ENCODE measurements around the gene ITPR3. TPM values are rescaled to one million over a fixed set of nuclear protein-coding genes. Genes with fewer than 3 reads are reported as not detected.

The ITPR3 gene
- total and polyA plus RNA-seq, 2 of the 13 experiments (the other 11 are each of a cell fraction or from before 2014, with no cell fraction given) = 3.8 to 21.4 TPM

DNA sequence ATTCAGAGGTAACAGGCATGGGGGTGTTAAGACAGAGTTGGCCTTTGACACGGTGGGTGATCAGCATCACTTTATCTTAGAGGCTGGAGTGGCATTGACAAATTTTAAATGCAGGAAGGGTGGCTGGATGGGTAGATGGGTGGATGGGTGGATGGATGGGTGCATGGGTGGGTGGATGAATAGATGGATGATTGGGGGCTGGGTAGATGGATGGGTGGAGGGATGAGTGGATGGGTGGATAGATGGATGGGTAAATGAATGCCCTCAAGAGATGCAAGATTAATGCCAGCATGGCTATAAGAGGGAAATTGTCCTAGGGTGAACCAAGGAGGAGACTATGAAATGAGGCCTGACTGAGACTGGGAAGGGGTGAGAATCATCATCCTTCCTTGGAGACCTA is 18.4 kb downstream of the ITPR3 start:
- 84% methylated on average over 1 of the region's 1 CpG for WGBS (ENCODE audit: low lambda C conversion rate)
- no peak for FAIRE-seq
- CTCF ChIA-PET (ENCODE audit: low intra/inter-chr PET ratio, low total read pairs) = no interaction called here
- peaks cover 3 to 5% of the 10 kb centered on the region in 2 experiments; a peak in 1 of 5 replicates for H3K36me3 ChIP-seq (replicated peaks in 1 of 2; ENCODE audit: control insufficient read depth in 1 of 2, insufficient read depth in 2 of 2, low read length in 2 of 2)
- POLR2A ChIA-PET = no interaction called here
- BruUV-seq (replicated peaks) = no TSS peak
- H4K20me1 ChIP-seq (ENCODE audit: insufficient read depth, low read length) = peaks cover 2% of the 10 kb centered on the region; the same call in 1 of the 2 replicates
- intact Hi-C loops (cut with micrococcal nuclease; ENCODE audit: unreplicated experiment) = loop anchor here (10.0 kb wide), 1 partner anchor 65 kb away; no protein-coding TSS in a partner anchor
- H3K4me1 ChIP-seq (ENCODE audit: insufficient read depth, low read length) = peaks cover 21% of the 10 kb centered on the region
- H2AFZ ChIP-seq (ENCODE audit: low read length) = no peak overlapping the region
- no peaks in the 10 kb centered on the region for H3K79me2 ChIP-seq (ENCODE audit: insufficient read depth, low read length)
- DNase-seq (ENCODE audit: low spot score) = no peak
- H3K27ac ChIP-seq (ENCODE audit: extremely low read length, insufficient read depth, low read length) = no peak overlapping the region
- H3K27me3 ChIP-seq (ENCODE audit: control insufficient read depth in 1 of 2, insufficient read depth in 2 of 2, low read length in 2 of 2) = no peaks in the 10 kb centered on the region
- ATAC-seq = no peak
- TF ChIP-seq, protein P1, sequence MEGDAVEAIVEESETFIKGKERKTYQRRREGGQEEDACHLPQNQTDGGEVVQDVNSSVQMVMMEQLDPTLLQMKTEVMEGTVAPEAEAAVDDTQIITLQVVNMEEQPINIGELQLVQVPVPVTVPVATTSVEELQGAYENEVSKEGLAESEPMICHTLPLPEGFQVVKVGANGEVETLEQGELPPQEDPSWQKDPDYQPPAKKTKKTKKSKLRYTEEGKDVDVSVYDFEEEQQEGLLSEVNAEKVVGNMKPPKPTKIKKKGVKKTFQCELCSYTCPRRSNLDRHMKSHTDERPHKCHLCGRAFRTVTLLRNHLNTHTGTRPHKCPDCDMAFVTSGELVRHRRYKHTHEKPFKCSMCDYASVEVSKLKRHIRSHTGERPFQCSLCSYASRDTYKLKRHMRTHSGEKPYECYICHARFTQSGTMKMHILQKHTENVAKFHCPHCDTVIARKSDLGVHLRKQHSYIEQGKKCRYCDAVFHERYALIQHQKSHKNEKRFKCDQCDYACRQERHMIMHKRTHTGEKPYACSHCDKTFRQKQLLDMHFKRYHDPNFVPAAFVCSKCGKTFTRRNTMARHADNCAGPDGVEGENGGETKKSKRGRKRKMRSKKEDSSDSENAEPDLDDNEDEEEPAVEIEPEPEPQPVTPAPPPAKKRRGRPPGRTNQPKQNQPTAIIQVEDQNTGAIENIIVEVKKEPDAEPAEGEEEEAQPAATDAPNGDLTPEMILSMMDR (CRISPR knock-in tag; IDR thresholded peaks at IDR 0.05) = no peak
- TF ChIP-seq ZNF207 (IDR thresholded peaks at IDR 0.05; ENCODE audit: borderline replicate concordance) (no peak), ZBTB42 (CRISPR knock-in tag; IDR thresholded peaks at IDR 0.05) (no peak)
- no peak overlapping the region for H3K4me3 ChIP-seq (replicated peaks in 1 of 3; ENCODE audit: insufficient read depth in 1 of 3, low read depth in 2 of 3, low read length in 3 of 3)
- H3K9ac ChIP-seq (ENCODE audit: insufficient read depth, low read depth, low read length) = no peak overlapping the region
- no peak overlapping the region for H3K4me2 ChIP-seq (ENCODE audit: low read depth, low read length)
- H3K9me3 ChIP-seq (ENCODE audit: low read length) = no peaks in the 10 kb centered on the region
- in situ Hi-C loops (cut with HindIII; ENCODE audit: extremely low pct_ligation_motif_present, low pct_unique_long_range_greater_than_20kb) = no loop called here

DNA sequence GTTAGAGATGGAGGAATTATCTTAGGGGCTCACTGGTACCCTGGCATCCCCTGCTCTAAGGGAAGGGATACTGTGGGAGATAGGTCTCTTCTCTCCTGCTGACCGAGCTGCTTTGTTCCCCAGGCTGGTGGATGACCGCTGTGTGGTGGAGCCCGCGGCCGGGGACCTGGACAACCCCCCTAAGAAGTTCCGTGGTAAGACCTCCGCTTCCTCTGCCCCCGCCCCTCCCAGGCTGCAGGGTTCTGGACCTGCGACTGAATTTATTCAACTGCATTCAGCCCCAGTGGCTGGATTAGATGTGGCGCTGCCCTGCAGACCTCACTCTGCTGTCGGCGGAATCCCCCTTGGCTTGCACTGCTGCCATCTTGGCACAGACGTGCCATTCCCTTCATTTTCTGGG is 19.2 kb downstream of the ITPR3 start:
- Histone ChIP-seq H3K4me2 (ENCODE audit: low read depth, low read length) (no peak overlapping the region), H3K4me3 (replicated peaks in 1 of 3; ENCODE audit: insufficient read depth in 1 of 3, low read depth in 2 of 3, low read length in 3 of 3) (no peak overlapping the region), H3K27ac (ENCODE audit: extremely low read length, insufficient read depth, low read length) (no peak overlapping the region), H3K27me3 (ENCODE audit: control insufficient read depth in 1 of 2, insufficient read depth in 2 of 2, low read length in 2 of 2) (no peaks in the 10 kb centered on the region), H3K36me3 (replicated peaks in 1 of 2; ENCODE audit: control insufficient read depth in 1 of 2, insufficient read depth in 2 of 2, low read length in 2 of 2) (peaks cover 3 to 5% of the 10 kb centered on the region in 2 experiments; a peak in 1 of 5 replicates), H2AFZ (ENCODE audit: low read length) (no peak overlapping the region), H4K20me1 (ENCODE audit: insufficient read depth, low read length) (no peaks in the 10 kb centered on the region), H3K79me2 (ENCODE audit: insufficient read depth, low read length) (no peaks in the 10 kb centered on the region), H3K9me3 (ENCODE audit: low read length) (no peaks in the 10 kb centered on the region), H3K4me1 (ENCODE audit: insufficient read depth, low read length) (peaks cover 13% of the 10 kb centered on the region), H3K9ac (ENCODE audit: insufficient read depth, low read depth, low read length) (no peak overlapping the region)
- TF ChIP-seq ZNF678 (CRISPR knock-in tag; IDR thresholded peaks at IDR 0.05) (no peak), SIN3B (IDR thresholded peaks at IDR 0.05; ENCODE audit: low read length) (no peak)
- no TSS peak for BruUV-seq (replicated peaks)
- ChIA-PET CTCF (ENCODE audit: low intra/inter-chr PET ratio, low total read pairs) (no interaction called here), POLR2A (no interaction called here)
- intact Hi-C loops (cut with micrococcal nuclease; ENCODE audit: unreplicated experiment) = no loop called here
- DNase-seq (ENCODE audit: low spot score) = no peak
- in situ Hi-C loops (cut with HindIII; ENCODE audit: extremely low pct_ligation_motif_present, low pct_unique_long_range_greater_than_20kb) = no loop called here
- FAIRE-seq = no peak
- no peak for ATAC-seq
- WGBS (ENCODE audit: low lambda C conversion rate) = 93% methylated on average over 5 of the region's 13 CpGs

Data from HepG2 (cell line).